DOHH2 (cell line): ENCODE measurements around the gene ESYT1.

ENCODE experiments used
- CTCF ChIP-seq: fragments of 200-600 bp; sonication (generic); IDR thresholded peaks from one replicate; pipeline ENCODE4 v1.5.1; 2014; ENCODE audit warnings: antibody characterized with exemption, mild to moderate bottlenecking, low read depth, low read length; ENCODE audit not compliant: poor library complexity, severe bottlenecking
- EZH2phosphoT487 ChIP-seq: fragments of 200-600 bp; sonication (generic); IDR thresholded peaks from 2 replicates; pipeline ENCODE4 v1.6.1; 2017; ENCODE audit warnings: borderline replicate concordance, mild to moderate bottlenecking, antibody characterized with exemption, low read length, moderate library complexity, mixed read lengths

GRCh38 chr12:56116267-56117081 lies 11.6 kb upstream of the ESYT1 start, which contains the start of gene RPL41:
- TF ChIP-seq CTCF (no peak), EZH2phosphoT487 (no peak)
